CD4-positive, CD25-positive, alpha-beta regulatory T cell (primary cell): Measurements from ENCODE around the gene ZNF579. TPM values are rescaled to one million over a fixed set of nuclear protein-coding genes. Genes with fewer than 3 reads are reported as not detected.

ENCODE experiments used
- ATAC-seq, 2 donors: fragments of 150-1000 bp; cut with Tn5 transposase; one replicate each; pipeline ENCODE4 v1.10.0; 2021; ENCODE audit warnings: low read depth in 2 of 2, moderate number of reproducible peaks in 2 of 2, moderate library complexity in 1 of 2
- DNase-seq, 3 donors: peaks; one replicate each; pipeline versions ENCODE4 v3.0.0 to v3.0.0-alpha.2; 2012 to 2022; ENCODE audit warnings: mixed read lengths in 1 of 3
- H3K27ac ChIP-seq: one replicate; pipeline ENCODE4 v1.7.0; 2013; ENCODE audit warnings: mild to moderate bottlenecking, low read length; ENCODE audit not compliant: insufficient read depth, poor library complexity, severe bottlenecking
- H3K27me3 ChIP-seq: one replicate; pipeline ENCODE4 v1.7.0; 2013; ENCODE audit warnings: low read length; ENCODE audit not compliant: control insufficient read depth, insufficient read depth
- H3K36me3 ChIP-seq: one replicate; pipeline ENCODE4 v1.7.0; 2013; ENCODE audit warnings: mild to moderate bottlenecking, low read length, moderate library complexity; ENCODE audit not compliant: control insufficient read depth, insufficient read depth
- H3K4me1 ChIP-seq: 2 replicates; pipeline ENCODE4 v1.7.0; 2013; ENCODE audit warnings: mild to moderate bottlenecking, low read length; ENCODE audit not compliant: insufficient read depth, control insufficient read depth, poor library complexity, severe bottlenecking
- H3K4me3 ChIP-seq: one replicate; pipeline ENCODE4 v1.7.0; 2013; ENCODE audit warnings: low read depth, mild to moderate bottlenecking, low read length, moderate library complexity
- H3K9me3 ChIP-seq, 2 experiments: 1 replicate in 1 of 2; 2 replicates in 1 of 2; pipeline ENCODE4 v1.7.0; 2013; ENCODE audit warnings: low read length in 2 of 2, mild to moderate bottlenecking in 1 of 2, moderate library complexity in 1 of 2; ENCODE audit not compliant: control insufficient read depth in 2 of 2
- H3K27ac Mint-ChIP-seq, 3 donors: one replicate each; pipeline ENCODE4 v1.8.0; 2020 to 2022; ENCODE audit warnings: mild to moderate bottlenecking in 3 of 3, mixed read lengths in 3 of 3, moderate library complexity in 2 of 3
- H3K27me3 Mint-ChIP-seq: one replicate; pipeline ENCODE4 v1.8.0; 2022; ENCODE audit warnings: mild to moderate bottlenecking, mixed read lengths
- H3K36me3 Mint-ChIP-seq: one replicate; pipeline ENCODE4 v1.8.0; 2020; ENCODE audit warnings: mixed read lengths
- H3K4me1 Mint-ChIP-seq, 4 donors: one replicate each; pipeline ENCODE4 v1.8.0; 2020 to 2022; ENCODE audit warnings: mixed read lengths in 4 of 4, mild to moderate bottlenecking in 1 of 4
- H3K4me3 Mint-ChIP-seq, 4 donors: one replicate each; pipeline ENCODE4 v1.8.0; 2020 to 2022; ENCODE audit warnings: mild to moderate bottlenecking in 4 of 4, mixed read lengths in 4 of 4, moderate library complexity in 3 of 4
- H3K9me3 Mint-ChIP-seq, 7 donors: one replicate each; pipeline ENCODE4 v1.8.0; 2020 to 2022; ENCODE audit warnings: mixed read lengths in 7 of 7, mild to moderate bottlenecking in 3 of 7, moderate library complexity in 2 of 7
- polyA plus RNA-seq, 4 donors: library from polyadenylated mRNA; unstranded; fragments of 300-500 nt; fragmentation: Illumina TruSeq; gene quantifications; one replicate each; pipeline ENCODE4 v1.2.3, GENCODE V29; 2021
- total RNA-seq: library from RNA; stranded (reverse); gene quantifications from one replicate; pipeline ENCODE4 v1.2.3, GENCODE V29; 2022

ZNF579 gene
- total and polyA plus RNA-seq, 5 donors from 2014 or later, result 0.13 to 4.2 (median 0.19) TPM; not detected in 1

DNA sequence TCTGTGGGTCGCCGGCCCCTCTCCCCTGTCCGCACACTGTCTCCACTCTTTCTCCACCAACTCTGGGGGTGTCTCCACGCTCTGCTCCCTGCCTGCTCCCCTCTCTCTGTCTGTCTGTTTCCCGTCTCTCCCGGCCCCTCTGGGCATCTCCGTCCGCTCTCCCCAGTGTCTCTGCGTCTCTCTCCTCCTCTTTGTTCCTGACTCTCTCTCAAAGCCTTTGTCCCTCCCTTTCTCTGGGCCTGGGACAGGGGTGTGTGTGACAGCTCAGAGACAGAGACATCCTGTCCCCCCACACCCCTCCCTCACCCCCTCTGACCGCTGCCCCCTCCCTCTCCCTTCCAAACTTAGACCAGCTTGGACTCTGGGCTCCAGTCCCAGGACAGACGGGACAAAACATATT, 34.6 kb downstream of the ZNF579 start:
- Histone ChIP-seq H3K9me3 (no peaks in the 10 kb centered on the region), H3K36me3 (no peaks in the 10 kb centered on the region), H3K27me3 (no peaks in the 10 kb centered on the region), H3K4me1 (no peaks in the 10 kb centered on the region), H3K4me3 (no peak overlapping the region), H3K27ac (no peak overlapping the region)
- ATAC-seq (no peak), DNase-seq (no peak)
- peaks cover 0 to 3% (median 1%) of the 10 kb centered on the region in 7 donors for H3K9me3 Mint-ChIP-seq
- no peaks in the 10 kb centered on the region for H3K36me3 Mint-ChIP-seq
- H3K4me1 Mint-ChIP-seq, result no peaks in the 10 kb centered on the region
- H3K27ac Mint-ChIP-seq, result peak overlapping the region in 1 of 3 donors; percentile 92
- peaks cover 17% of the 10 kb centered on the region for H3K27me3 Mint-ChIP-seq
- H3K4me3 Mint-ChIP-seq, result no peak overlapping the region

DNA sequence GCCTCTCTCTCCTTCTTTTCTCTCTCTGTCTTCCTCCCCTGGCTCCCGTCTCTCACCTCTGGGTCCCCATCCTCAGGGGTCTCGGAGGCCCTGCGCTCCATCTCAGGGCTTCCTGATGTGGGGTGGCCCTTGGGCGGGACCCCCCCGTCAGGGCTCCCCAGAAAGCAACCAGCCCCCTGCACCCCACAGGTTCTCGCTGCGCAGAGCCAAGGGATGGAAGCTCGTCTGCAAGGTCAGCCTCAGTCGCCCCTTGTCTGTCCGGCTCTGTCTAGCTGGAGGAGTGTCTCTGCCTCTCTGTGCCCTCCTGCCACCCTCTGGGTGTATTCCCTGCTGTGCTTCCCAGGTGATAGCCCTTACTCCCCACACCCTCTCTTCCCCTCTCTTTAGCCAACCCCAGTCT, 35.2 kb downstream of the ZNF579 start, which contains the start of gene SBK3:
TSS of gene SBK3 (minus strand) at position 101 of the 400 bp plus-strand sequence. CDS start at position 101, 0 bp downstream.
- no peak within 1 kb of the TSS for H3K4me3 Mint-ChIP-seq
- Histone ChIP-seq H3K4me3 (no peak within 1 kb of the TSS), H3K27ac (no peak within 1 kb of the TSS), H3K27me3 (no peaks in the 10 kb centered on the region), H3K4me1 (no peaks in the 10 kb centered on the region), H3K9me3 (no peaks in the 10 kb centered on the region), H3K36me3 (no peaks in the 10 kb centered on the region)
- peaks cover 16% of the 10 kb centered on the region for H3K27me3 Mint-ChIP-seq
- DNase-seq (no peak), ATAC-seq (no peak)
- no peaks in the 10 kb centered on the region for H3K4me1 Mint-ChIP-seq
- H3K36me3 Mint-ChIP-seq, result no peaks in the 10 kb centered on the region
- peak within 1 kb of the TSS in 1 of 3 donors; percentile 92 for H3K27ac Mint-ChIP-seq
- peaks cover 0 to 3% (median 1%) of the 10 kb centered on the region in 7 donors for H3K9me3 Mint-ChIP-seq

- peaks cover 0 to 3% (median 1%) of the 10 kb centered on the region in 7 donors for H3K9me3 Mint-ChIP-seq
- no peaks in the 10 kb centered on the region for H3K36me3 ChIP-seq
- peaks cover 12% of the 10 kb centered on the region for H3K27me3 Mint-ChIP-seq
- H3K4me1 Mint-ChIP-seq, result no peaks in the 10 kb centered on the region
- DNase-seq, result no peak
- no peaks in the 10 kb centered on the region for H3K27me3 ChIP-seq
- no peak for ATAC-seq
- H3K4me1 ChIP-seq, result no peaks in the 10 kb centered on the region
- H3K9me3 ChIP-seq, result no peaks in the 10 kb centered on the region
- no peak overlapping the region for H3K4me3 Mint-ChIP-seq
- H3K27ac Mint-ChIP-seq, result no peak overlapping the region
- H3K36me3 Mint-ChIP-seq, result no peaks in the 10 kb centered on the region
- no peak overlapping the region for H3K27ac ChIP-seq
- no peak overlapping the region for H3K4me3 ChIP-seq
Observed at GRCh38 chr19:55544776-55545439, 35.7 kb downstream of the ZNF579 start.

DNA sequence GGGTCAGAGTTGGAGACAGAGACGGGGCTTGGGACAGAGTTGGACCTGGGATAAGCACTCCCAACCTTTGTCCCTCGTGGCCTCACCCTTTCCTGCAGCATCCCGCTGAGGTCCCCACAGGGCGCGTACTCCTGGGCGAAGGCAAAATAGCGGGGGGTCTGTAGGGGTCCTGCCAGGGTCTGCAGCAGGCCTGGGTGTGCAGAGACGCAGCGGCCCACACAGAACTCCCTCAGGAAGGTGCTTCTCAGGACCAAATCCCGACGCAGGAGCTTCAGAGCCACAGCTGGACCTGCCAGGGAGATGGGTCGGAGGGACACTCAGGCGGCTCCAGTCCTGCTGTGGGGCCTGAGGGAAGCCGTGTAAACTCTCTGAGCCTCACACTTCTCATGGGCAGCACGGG, 36.6 kb downstream of the ZNF579 start:
- DNase-seq (no peak), ATAC-seq (no peak)
- Mint-ChIP-seq H3K4me3 (no peak overlapping the region), H3K36me3 (no peaks in the 10 kb centered on the region), H3K4me1 (no peaks in the 10 kb centered on the region), H3K9me3 (peaks cover 0 to 3% (median 1%) of the 10 kb centered on the region in 7 donors), H3K27me3 (peaks cover 12% of the 10 kb centered on the region), H3K27ac (no peak overlapping the region)
- H3K36me3 ChIP-seq, result no peaks in the 10 kb centered on the region
- H3K4me1 ChIP-seq, result no peaks in the 10 kb centered on the region
- no peaks in the 10 kb centered on the region for H3K9me3 ChIP-seq
- no peak overlapping the region for H3K4me3 ChIP-seq
- no peaks in the 10 kb centered on the region for H3K27me3 ChIP-seq
- no peak overlapping the region for H3K27ac ChIP-seq

DNA sequence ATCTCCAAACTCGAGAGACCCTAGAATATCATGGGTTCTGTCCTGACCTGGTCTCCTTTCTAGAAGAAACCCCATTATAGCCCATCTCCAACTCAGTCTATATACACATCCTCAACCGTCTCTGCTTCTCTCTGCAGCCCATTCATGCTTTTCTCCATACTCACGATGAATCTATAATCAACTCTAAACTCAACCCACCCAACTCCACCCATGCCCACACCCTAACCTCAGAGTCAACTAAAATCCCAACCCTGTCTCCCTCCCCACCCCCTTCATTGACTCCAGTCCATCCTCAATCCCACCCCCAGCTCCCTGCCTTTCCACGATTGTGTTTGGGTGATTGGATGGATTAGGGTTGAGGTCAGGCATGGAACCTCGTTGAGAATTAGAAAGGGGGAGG, 37.1 kb downstream of the ZNF579 start:
- H3K27ac ChIP-seq, result no peak overlapping the region
- H3K4me1 Mint-ChIP-seq, result no peaks in the 10 kb centered on the region
- H3K27me3 ChIP-seq, result no peaks in the 10 kb centered on the region
- no peaks in the 10 kb centered on the region for H3K36me3 Mint-ChIP-seq
- no peaks in the 10 kb centered on the region for H3K9me3 ChIP-seq
- H3K4me3 Mint-ChIP-seq, result peak overlapping the region in 1 of 4 donors; percentile 91
- no peaks in the 10 kb centered on the region for H3K36me3 ChIP-seq
- no peak overlapping the region for H3K27ac Mint-ChIP-seq
- H3K9me3 Mint-ChIP-seq, result peaks cover 0 to 3% (median 1%) of the 10 kb centered on the region in 7 donors
- H3K4me3 ChIP-seq, result no peak overlapping the region
- ATAC-seq (no peak), DNase-seq (no peak)
- peaks cover 12% of the 10 kb centered on the region for H3K27me3 Mint-ChIP-seq
- no peaks in the 10 kb centered on the region for H3K4me1 ChIP-seq

- Mint-ChIP-seq H3K36me3 (no peaks in the 10 kb centered on the region), H3K4me3 (no peak overlapping the region), H3K27ac (no peak overlapping the region), H3K4me1 (no peaks in the 10 kb centered on the region), H3K27me3 (peaks cover 9% of the 10 kb centered on the region), H3K9me3 (peaks cover 0 to 3% (median under 1%) of the 10 kb centered on the region in 7 donors)
- H3K9me3 ChIP-seq, result no peaks in the 10 kb centered on the region
- H3K27ac ChIP-seq, result no peak overlapping the region
- DNase-seq (no peak), ATAC-seq (no peak)
- no peaks in the 10 kb centered on the region for H3K36me3 ChIP-seq
- no peaks in the 10 kb centered on the region for H3K27me3 ChIP-seq
- no peaks in the 10 kb centered on the region for H3K4me1 ChIP-seq
- H3K4me3 ChIP-seq, result no peak overlapping the region
Observed at GRCh38 chr19:55542292-55542855, 38.3 kb downstream of the ZNF579 start.

GRCh38 chr19:55541091-55541490, 39.6 kb downstream of the ZNF579 start:
- no peak for ATAC-seq
- peaks cover 5% of the 10 kb centered on the region for H3K27me3 Mint-ChIP-seq
- no peaks in the 10 kb centered on the region for H3K9me3 ChIP-seq

DNA sequence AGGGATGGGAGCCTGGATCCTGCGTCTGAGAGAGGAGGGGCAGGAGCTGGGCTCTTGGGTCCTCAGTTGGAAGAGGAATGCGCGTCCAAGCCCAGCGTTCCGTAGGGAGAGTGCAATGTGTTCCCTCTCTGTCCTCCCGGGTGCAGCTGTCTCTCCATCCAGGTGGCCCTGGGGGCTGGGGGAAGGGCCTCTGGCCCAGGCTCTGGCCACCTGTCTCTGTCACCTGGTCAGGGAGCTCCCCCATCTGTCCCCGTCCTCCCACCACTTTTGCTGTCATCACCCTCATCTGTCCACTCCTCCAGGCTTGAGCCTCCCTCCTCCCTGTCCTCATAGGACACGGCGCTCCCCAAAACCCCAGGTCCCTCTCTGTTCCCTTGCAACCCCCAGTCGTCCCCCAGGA, 40.0 kb downstream of the ZNF579 start:
- no peaks in the 10 kb centered on the region for H3K27me3 ChIP-seq
- no peak overlapping the region for H3K4me3 ChIP-seq
- Mint-ChIP-seq H3K27ac (no peak overlapping the region), H3K9me3 (peaks cover 0 to 3% (median 0%) of the 10 kb centered on the region in 7 donors), H3K4me1 (no peaks in the 10 kb centered on the region), H3K27me3 (peaks cover 5% of the 10 kb centered on the region), H3K4me3 (no peak overlapping the region), H3K36me3 (no peaks in the 10 kb centered on the region)
- H3K9me3 ChIP-seq, result no peaks in the 10 kb centered on the region
- ATAC-seq (no peak), DNase-seq (no peak)
- no peaks in the 10 kb centered on the region for H3K4me1 ChIP-seq
- H3K27ac ChIP-seq, result no peak overlapping the region
- H3K36me3 ChIP-seq, result no peaks in the 10 kb centered on the region

More at GRCh38 chr19:55541091-55541490, 39.6 kb downstream of the ZNF579 start:
- H3K36me3 Mint-ChIP-seq, result no peaks in the 10 kb centered on the region
- H3K4me3 Mint-ChIP-seq, result no peak overlapping the region
- H3K4me3 ChIP-seq, result no peak overlapping the region
- no peak overlapping the region for H3K27ac Mint-ChIP-seq
- H3K27me3 ChIP-seq, result no peaks in the 10 kb centered on the region
- no peak overlapping the region for H3K27ac ChIP-seq
- no peak for DNase-seq
- H3K9me3 Mint-ChIP-seq, result peaks cover 0 to 3% (median 0%) of the 10 kb centered on the region in 7 donors
- H3K4me1 ChIP-seq, result no peaks in the 10 kb centered on the region
- no peaks in the 10 kb centered on the region for H3K36me3 ChIP-seq
- no peaks in the 10 kb centered on the region for H3K4me1 Mint-ChIP-seq
